GM18951 (cell line): ENCODE measurements around the gene STPG3.

Experiments used
- POLR2A ChIP-seq: IDR thresholded peaks from 4 replicates; pipeline ENCODE4 v1.6.1; 2011; ENCODE audit warnings: mild to moderate bottlenecking; ENCODE audit not compliant: insufficient read length, insufficient read depth; ENCODE audit errors: extremely low read depth
- in situ Hi-C: fragments of 300-500 bp; cut with MboI; formaldehyde crosslinking; loops from one replicate; pipeline ENCODE4 v1.12.0; 2022; ENCODE audit warnings: low sequenced_read_pairs, mixed read lengths, inconsistent platforms; ENCODE audit not compliant: unreplicated experiment

The STPG3 gene

DNA sequence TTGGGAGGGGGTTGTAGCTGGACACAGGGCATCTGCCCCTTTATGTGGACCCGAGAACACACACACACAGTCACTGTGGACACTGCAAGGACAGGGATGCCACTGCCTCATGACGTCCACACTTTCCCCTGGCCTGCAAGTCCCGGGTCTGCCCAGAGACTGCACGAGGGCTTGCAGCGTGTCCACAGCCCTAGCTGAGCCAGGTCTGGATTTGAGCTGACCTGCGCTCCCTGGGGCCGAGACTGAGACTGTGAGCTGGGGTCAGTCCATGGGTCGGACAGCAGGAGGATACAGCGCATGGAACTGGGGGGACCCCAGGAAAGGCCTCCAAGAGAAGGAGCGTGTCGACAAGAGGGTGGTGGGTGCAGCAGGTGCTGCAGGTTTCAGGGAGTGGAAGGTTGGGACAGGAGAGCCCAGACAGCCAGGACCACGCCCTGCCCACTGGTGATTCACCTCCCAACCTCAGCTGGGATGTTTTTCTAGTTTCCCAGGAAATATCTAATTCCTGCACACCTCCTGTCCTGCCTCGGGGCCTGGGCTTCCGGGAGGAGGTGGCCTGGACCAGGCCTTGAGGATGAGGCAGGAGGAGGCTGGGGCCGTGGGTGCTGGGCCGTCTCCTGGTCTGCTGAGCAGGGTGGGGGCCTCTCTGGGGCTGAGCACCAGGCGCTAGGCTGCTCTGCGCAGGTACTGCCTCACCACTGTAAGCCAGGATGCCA lies 24.6 kb upstream of the STPG3 start:
- no peak for TF ChIP-seq POLR2A
- in situ Hi-C loops = loop anchor here (10.0 kb wide), 1 partner anchor 102 kb away; no protein-coding TSS in a partner anchor

DNA sequence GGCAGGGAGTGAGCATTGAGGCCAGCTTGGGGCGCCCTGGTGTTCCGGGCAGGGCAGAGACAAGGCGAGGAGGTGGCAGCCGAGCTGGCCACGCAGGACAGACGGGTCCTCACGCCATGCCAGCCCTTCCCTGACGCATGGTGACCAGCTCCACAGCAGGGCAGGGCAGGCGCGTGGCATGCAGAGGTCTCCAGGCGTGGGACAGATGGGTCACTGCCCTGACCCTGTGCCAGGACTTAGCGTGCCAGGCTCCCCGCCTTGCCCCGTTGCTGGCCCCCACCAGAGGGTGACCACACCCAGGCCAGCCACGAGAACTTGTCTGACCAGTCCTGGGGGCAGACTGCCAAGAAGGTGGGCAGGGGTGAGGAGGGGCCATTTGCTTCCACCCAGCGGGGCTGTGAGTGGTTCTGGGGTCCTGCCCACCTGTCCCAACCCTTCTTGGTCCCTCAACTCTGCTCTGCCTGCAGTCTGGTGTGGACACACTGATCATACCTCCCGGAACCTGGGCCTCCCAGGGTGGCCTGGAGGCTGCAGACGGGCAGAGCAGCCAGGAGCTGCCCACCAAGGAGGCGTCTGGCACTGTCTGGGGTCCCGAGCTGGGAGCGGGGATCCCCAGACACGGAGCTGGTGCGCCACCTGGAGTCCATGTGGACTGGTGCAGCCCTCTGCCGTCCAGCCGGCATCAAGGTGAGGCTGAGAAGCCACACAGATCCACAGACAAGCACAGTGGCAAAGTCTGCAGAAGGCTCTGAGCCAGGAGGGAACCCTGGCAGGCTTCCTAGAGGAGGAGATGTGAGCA lies 23.8 kb upstream of the STPG3 start, which contains the start of gene RNF224:
Gene RNF224, plus strand, starts transcription at position 449 of the 799 bp plus-strand sequence. CDS start 834 bp downstream, outside the sequence.
- TF ChIP-seq POLR2A = no peak
- in situ Hi-C loops = loop anchor here (10.0 kb wide), 1 partner anchor 102 kb away; no protein-coding TSS in a partner anchor

DNA sequence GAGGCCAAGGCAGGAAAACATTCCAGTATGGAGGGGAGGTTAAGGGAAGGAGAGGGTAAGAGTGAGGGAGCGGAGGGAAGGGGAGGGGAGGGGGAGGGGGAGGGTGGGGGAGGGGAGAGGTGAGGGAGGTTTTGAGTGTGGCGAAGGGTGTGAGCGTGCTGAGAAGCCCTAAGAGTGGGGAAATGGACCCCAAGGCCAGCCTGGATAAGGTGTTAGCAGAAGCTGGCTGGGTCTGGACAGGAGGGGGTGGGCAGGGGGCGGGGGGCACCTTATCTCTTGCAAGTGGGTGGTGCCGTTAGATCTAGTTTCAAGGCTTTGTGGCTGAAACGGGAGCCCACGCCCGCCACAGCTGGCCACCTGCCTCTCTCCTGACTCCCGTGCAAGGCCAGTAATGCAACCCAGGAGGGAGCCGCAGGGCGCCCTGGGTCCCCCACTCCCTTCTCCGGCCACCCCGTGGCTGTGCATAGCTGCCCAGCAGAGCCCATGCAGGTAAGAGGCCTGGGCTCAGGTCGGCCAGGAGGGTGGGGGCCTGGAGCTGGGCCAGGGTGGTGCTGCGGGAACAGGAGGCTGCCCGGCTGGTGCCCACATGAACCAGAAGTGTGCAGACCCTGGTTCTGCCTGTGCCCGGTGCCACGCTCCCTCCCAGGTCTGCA lies 23.1 kb upstream of the STPG3 start:
- TF ChIP-seq POLR2A = no peak
- in situ Hi-C loops = loop anchor here (10.0 kb wide), 1 partner anchor 103 kb away; no protein-coding TSS in a partner anchor

- in situ Hi-C loops = loop anchor here (10.0 kb wide), 1 partner anchor 104 kb away; no protein-coding TSS in a partner anchor
- TF ChIP-seq POLR2A = no peak
Observed at GRCh38 chr9:137228506-137228967, 22.5 kb upstream of the STPG3 start.

- TF ChIP-seq POLR2A = no peak
- in situ Hi-C loops = loop anchor here (10.0 kb wide), 1 partner anchor 104 kb away; no protein-coding TSS in a partner anchor
Observed at GRCh38 chr9:137228968-137229896, 21.9 kb upstream of the STPG3 start.

GRCh38 chr9:137229903-137230704 lies 21.0 kb upstream of the STPG3 start:
- TF ChIP-seq POLR2A = no peak
- in situ Hi-C loops = loop anchor here (10.0 kb wide), 1 partner anchor 105 kb away; no protein-coding TSS in a partner anchor

DNA sequence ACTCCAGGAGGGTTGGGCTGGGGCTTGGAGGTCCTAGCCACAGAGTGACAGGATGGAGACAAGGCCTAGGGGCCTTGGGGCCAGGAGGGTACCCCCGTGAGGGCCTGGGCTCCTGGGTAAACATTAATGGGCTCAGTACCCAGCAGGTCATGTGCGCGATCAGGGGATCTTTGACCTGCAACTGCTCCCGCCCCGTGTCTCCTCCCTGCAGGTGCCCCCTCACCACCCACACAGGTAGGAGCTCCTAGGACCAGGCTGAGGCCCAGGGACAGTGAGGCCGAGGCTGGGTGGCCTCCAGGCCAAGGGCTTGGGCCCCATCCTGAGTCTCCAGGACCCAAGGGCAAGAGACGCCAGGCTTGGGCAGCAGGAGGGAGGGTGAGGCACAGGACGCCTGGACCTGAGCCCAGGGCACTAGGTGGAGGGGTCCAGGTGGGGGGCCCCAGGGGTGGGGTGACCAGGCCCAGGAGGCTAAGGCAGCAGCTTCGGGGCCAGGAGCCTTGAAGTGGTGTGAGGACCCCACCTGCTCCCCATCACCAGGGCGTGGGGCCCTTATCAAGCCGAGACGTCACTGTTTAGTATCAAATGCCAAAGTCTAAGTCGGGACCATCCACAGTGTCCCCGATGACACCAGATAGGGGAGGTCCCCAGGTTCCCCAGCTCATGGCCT lies 20.2 kb upstream of the STPG3 start, which contains the start of gene SLC34A3:
Gene SLC34A3, plus strand, starts transcription at position 197 of the 667 bp plus-strand sequence. CDS start 802 bp downstream, outside the sequence.
- in situ Hi-C loops = no loop called here
- TF ChIP-seq POLR2A = no peak

- in situ Hi-C loops = no loop called here
Observed at GRCh38 chr9:137231372-137232039, 19.6 kb upstream of the STPG3 start.

DNA sequence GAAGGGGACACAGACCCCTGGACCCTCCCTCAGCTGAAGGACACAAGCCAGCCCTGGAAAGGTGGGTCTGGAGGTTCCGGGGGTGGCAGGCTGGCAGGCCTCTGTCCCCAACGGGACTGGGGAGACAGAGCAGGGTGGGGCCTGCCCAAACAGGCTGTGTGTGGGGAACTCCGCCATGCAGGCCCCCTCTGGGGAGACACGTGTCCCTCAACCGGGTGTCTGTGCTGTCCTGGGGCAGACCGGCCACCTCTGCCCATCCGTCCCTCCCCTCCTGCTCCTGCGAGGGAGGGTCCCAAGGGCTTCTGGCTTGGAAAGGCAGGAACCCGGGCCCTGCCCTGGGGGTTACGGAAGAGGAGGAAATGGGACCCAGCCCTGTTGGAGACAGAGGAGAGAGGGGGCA lies 19.0 kb upstream of the STPG3 start:
- in situ Hi-C loops = no loop called here
- TF ChIP-seq POLR2A = no peak

More at GRCh38 chr9:137231372-137232039, 19.6 kb upstream of the STPG3 start:
- TF ChIP-seq POLR2A = no peak

- no peak for TF ChIP-seq POLR2A
- in situ Hi-C loops = no loop called here
Observed at GRCh38 chr9:137232510-137232909, 18.6 kb upstream of the STPG3 start.
